Esophagus squamous epithelium (tissue), 4 donors: Measurements from ENCODE around the gene FTCDNL1.

Experiments
- POLR2A ChIP-seq, 4 donors: fragments of 450-650 bp; IDR thresholded peaks; one replicate each; pipeline ENCODE4 v1.6.1; 2017; ENCODE audit warnings: antibody characterized with exemption in 4 of 4, mild to moderate bottlenecking in 4 of 4, moderate library complexity in 3 of 4
- TF ChIP-seq, protein P1 (sequence below), 6 experiments: fragments of 450-650 bp in 4 of 6; fragments of 200-600 bp in 2 of 6; sonication (generic) in 2 of 6; IDR thresholded peaks; one replicate each; pipeline ENCODE4 v1.5.1; 2016 to 2019; ENCODE audit warnings: antibody characterized with exemption in 6 of 6, mild to moderate bottlenecking in 4 of 6, moderate library complexity in 4 of 6

DNA sequence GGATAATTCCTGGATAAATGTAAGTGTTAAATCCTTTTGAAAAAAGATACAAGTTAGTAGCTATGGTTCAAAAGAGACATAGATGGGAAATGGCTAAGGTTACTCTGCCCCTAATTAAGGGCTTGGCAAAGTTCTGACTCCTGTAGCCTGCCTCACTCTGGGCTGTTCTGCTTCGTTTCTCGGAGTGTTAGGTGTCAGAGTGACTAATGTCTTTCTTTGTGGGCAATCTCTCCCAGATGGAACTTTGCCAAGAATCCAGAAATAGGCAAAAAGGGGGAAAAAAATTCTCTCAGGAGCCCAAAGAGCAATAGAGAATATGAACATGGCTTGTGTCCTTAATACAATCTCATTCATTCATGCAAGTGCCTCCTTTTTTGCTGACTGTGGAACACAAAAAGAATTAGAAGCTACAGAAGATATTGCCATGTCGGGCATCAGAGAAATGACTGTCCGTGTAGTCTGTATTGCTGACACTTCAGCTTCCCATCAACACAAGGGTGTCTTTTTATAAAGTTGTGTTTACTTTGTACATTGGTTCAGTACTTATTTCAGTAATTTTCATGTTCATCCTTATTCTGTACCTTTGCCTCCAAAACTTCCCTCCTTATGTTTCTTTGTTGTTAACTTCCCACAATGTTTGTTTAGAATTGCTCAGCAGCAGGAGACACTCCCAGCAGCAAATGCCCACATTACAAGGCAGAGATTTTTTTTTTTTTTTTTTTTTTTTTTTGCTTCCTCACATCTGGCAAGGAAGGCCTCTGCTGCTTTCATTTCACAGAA lies 134.0 kb downstream of the FTCDNL1 start:
- TF ChIP-seq, protein P1, sequence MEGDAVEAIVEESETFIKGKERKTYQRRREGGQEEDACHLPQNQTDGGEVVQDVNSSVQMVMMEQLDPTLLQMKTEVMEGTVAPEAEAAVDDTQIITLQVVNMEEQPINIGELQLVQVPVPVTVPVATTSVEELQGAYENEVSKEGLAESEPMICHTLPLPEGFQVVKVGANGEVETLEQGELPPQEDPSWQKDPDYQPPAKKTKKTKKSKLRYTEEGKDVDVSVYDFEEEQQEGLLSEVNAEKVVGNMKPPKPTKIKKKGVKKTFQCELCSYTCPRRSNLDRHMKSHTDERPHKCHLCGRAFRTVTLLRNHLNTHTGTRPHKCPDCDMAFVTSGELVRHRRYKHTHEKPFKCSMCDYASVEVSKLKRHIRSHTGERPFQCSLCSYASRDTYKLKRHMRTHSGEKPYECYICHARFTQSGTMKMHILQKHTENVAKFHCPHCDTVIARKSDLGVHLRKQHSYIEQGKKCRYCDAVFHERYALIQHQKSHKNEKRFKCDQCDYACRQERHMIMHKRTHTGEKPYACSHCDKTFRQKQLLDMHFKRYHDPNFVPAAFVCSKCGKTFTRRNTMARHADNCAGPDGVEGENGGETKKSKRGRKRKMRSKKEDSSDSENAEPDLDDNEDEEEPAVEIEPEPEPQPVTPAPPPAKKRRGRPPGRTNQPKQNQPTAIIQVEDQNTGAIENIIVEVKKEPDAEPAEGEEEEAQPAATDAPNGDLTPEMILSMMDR (IDR thresholded peaks at IDR 0.05), result no peak
- TF ChIP-seq POLR2A (IDR thresholded peaks at IDR 0.05), result no peak
